SU-DHL-6 (cell line): ENCODE data around the gene SETBP1.

ENCODE experiments used
- H2AFZ ChIP-seq: fragments of 200-600 bp; sonication (generic); 2 replicates; pipeline ENCODE4 v1.6.1; 2014; ENCODE audit warnings: low read depth, mild to moderate bottlenecking, moderate library complexity, mixed read lengths, antibody characterized with exemption, low read length; ENCODE audit not compliant: severe bottlenecking
- H3F3A ChIP-seq: fragments of 200-600 bp; shearing (Covaris generic); 2 replicates; pipeline ENCODE4 v1.6.0; 2016; ENCODE audit warnings: antibody characterized with exemption, mild to moderate bottlenecking; ENCODE audit not compliant: insufficient read depth
- H3K27ac ChIP-seq: fragments of 200-600 bp; sonication (generic); 2 replicates; pipeline ENCODE4 v1.5.1; 2016; ENCODE audit warnings: low read depth, mild to moderate bottlenecking, low read length, moderate library complexity, mixed read lengths
- H3K27me3 ChIP-seq: fragments of 200-600 bp; sonication (generic), shearing (Covaris generic); 2 replicates; pipeline ENCODE4 v1.6.0; 2014; ENCODE audit warnings: mild to moderate bottlenecking, low read length
- H3K36me3 ChIP-seq: fragments of 200-600 bp; sonication (generic); 2 replicates; pipeline ENCODE4 v1.6.1; 2014; ENCODE audit warnings: mild to moderate bottlenecking, low read length, mixed read lengths
- H3K4me2 ChIP-seq: fragments of 300-600, 200-600 bp; shearing (Covaris generic), sonication (generic); 2 replicates; pipeline ENCODE4 v1.6.0; 2014; ENCODE audit warnings: low read length, low read depth, mild to moderate bottlenecking; ENCODE audit not compliant: poor library complexity, severe bottlenecking
- H3K4me3 ChIP-seq: fragments of 200-600 bp; sonication (generic); 2 replicates; pipeline ENCODE4 v1.5.1; 2014; ENCODE audit warnings: antibody characterized with exemption, low read length, mild to moderate bottlenecking, mixed read lengths; ENCODE audit not compliant: insufficient read depth, poor library complexity, severe bottlenecking
- H3K79me2 ChIP-seq: fragments of 200-600 bp; sonication (generic); 2 replicates; pipeline ENCODE4 v1.6.1; 2014; ENCODE audit warnings: mild to moderate bottlenecking, low read length, moderate library complexity; ENCODE audit not compliant: insufficient read depth
- H3K9ac ChIP-seq: fragments of 200-600 bp; sonication (generic); 2 replicates; pipeline ENCODE4 v1.7.0; 2014; ENCODE audit warnings: mild to moderate bottlenecking, low read length
- H3K9me2 ChIP-seq: fragments of 200-600 bp; sonication (generic); replicated peaks from 2 replicates; pipeline ENCODE4 v1.6.1; 2014; ENCODE audit warnings: low read length; ENCODE audit not compliant: insufficient read depth
- H3K9me3 ChIP-seq: fragments of 200-600 bp; sonication (generic); 2 replicates; pipeline ENCODE4 v1.6.1; 2014; ENCODE audit warnings: low read length, mixed read lengths; ENCODE audit not compliant: insufficient read depth
- H4K20me1 ChIP-seq: fragments of 200-600 bp; sonication (generic); 2 replicates; pipeline ENCODE4 v1.6.1; 2014; ENCODE audit warnings: low read depth, mild to moderate bottlenecking, antibody characterized with exemption, low read length, moderate library complexity, mixed read lengths
- CTCF ChIP-seq: fragments of 200-600 bp; sonication (generic); IDR thresholded peaks from one replicate; pipeline ENCODE4 v1.5.1; 2017; ENCODE audit warnings: antibody characterized with exemption, mild to moderate bottlenecking, low read length, moderate library complexity; ENCODE audit not compliant: insufficient read depth, poor library complexity, severe bottlenecking
- EZH2phosphoT487 ChIP-seq: fragments of 200-600 bp; sonication (generic), shearing (Covaris generic); conservative IDR thresholded peaks from 2 replicates; pipeline ENCODE4 v1.6.1; 2018; ENCODE audit warnings: mild to moderate bottlenecking, antibody characterized with exemption, low read length, moderate library complexity, mixed read lengths

Gene SETBP1

GRCh38 chr18:45073556-45073955 is 392.9 kb downstream of the SETBP1 start:
- H4K20me1 ChIP-seq, result no peaks in the 10 kb centered on the region

GRCh38 chr18:45081566-45082181 is 401.0 kb downstream of the SETBP1 start:
- Histone ChIP-seq H3K9ac (no peak overlapping the region), H3K79me2 (no peaks in the 10 kb centered on the region), H3K4me3 (no peak overlapping the region), H3K27ac (no peak overlapping the region), H3K9me2 (no peaks in the 10 kb centered on the region), H3K36me3 (no peaks in the 10 kb centered on the region), H2AFZ (no peak overlapping the region), H3K27me3 (no peaks in the 10 kb centered on the region), H3K9me3 (0 out of 2 replicates have a peak, but pooled peaks cover 7% of the 10 kb centered on the region), H4K20me1 (no peaks in the 10 kb centered on the region), H3F3A (no peaks in the 10 kb centered on the region), H3K4me2 (no peak overlapping the region)
- no peak for TF ChIP-seq EZH2phosphoT487

More at GRCh38 chr18:45073556-45073955, 392.9 kb downstream of the SETBP1 start:
- Histone ChIP-seq H3K27me3 (no peaks in the 10 kb centered on the region), H2AFZ (no peak overlapping the region), H3K79me2 (no peaks in the 10 kb centered on the region), H3K36me3 (no peaks in the 10 kb centered on the region), H3K9ac (no peak overlapping the region), H3F3A (no peaks in the 10 kb centered on the region), H3K9me2 (no peaks in the 10 kb centered on the region), H3K4me2 (no peak overlapping the region), H3K4me3 (no peak overlapping the region), H3K27ac (no peak overlapping the region), H3K9me3 (no peaks in the 10 kb centered on the region)
- TF ChIP-seq EZH2phosphoT487 (no peak), CTCF (no peak)

DNA sequence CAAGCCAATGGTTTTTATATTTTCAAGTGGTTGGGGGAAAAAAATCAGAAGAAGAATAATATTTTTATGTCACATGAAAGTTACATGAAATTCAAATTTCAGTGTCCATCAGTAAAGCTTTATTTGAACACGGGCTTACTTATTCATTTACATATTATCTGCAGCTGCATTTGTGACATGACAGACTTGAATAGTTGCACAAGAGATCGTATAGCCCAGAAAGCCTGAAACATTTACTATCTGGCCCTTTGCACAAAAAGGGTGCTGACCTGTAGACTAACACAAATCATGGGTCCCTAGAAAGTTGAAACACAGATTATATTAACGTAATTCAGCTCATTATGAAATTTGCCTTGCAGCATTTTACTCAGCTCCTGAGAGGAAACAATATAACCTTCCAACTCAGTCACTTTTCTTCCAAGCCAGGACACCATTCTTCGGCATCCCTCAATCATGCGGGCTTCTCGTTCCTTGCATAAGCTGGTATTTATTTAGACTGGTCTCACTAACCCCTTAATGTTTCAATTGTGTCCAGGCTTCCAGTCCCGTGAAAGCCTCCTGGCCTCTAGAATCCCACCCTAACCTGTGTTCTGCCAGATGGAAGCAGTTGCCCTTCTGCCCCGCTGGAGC is 402.7 kb downstream of the SETBP1 start:
- Histone ChIP-seq H4K20me1 (no peaks in the 10 kb centered on the region), H2AFZ (no peak overlapping the region), H3K36me3 (no peaks in the 10 kb centered on the region), H3K27me3 (no peaks in the 10 kb centered on the region), H3K9me2 (no peaks in the 10 kb centered on the region), H3K9ac (no peak overlapping the region), H3F3A (no peaks in the 10 kb centered on the region), H3K4me3 (no peak overlapping the region), H3K79me2 (no peaks in the 10 kb centered on the region), H3K27ac (no peak overlapping the region), H3K9me3 (0 out of 2 replicates have a peak, but pooled peaks cover 7% of the 10 kb centered on the region), H3K4me2 (no peak overlapping the region)
- TF ChIP-seq EZH2phosphoT487 (no peak), CTCF (no peak)

- Histone ChIP-seq H3K36me3 (no peaks in the 10 kb centered on the region), H3K4me3 (no peak overlapping the region), H4K20me1 (no peaks in the 10 kb centered on the region), H3K9me2 (no peaks in the 10 kb centered on the region), H2AFZ (no peak overlapping the region), H3K9ac (no peak overlapping the region), H3K27ac (no peak overlapping the region), H3K79me2 (no peaks in the 10 kb centered on the region), H3K27me3 (no peaks in the 10 kb centered on the region), H3K4me2 (no peak overlapping the region), H3K9me3 (0 out of 2 replicates have a peak, but pooled peaks cover 7% of the 10 kb centered on the region), H3F3A (no peaks in the 10 kb centered on the region)
- no peak for TF ChIP-seq EZH2phosphoT487
- no peak for TF ChIP-seq CTCF
Observed at GRCh38 chr18:45084206-45084605, 403.5 kb downstream of the SETBP1 start.
